Mesothelial cell of epicardium (in vitro differentiated cells): ENCODE data around the gene ORM2. TPM values are rescaled to one million over a fixed set of nuclear protein-coding genes. Genes with fewer than 3 reads are reported as not detected.

Experiments
- DNase-seq, 2 experiments: peaks; one replicate each; pipeline ENCODE4 v3.0.0; 2021; ENCODE audit warnings: low spot score in 2 of 2; ENCODE audit not compliant: unreplicated experiment in 2 of 2
- H3K27ac Mint-ChIP-seq: 2 replicates; pipeline ENCODE4 v1.8.0; 2021; ENCODE audit warnings: mixed read lengths
- H3K27me3 Mint-ChIP-seq: 2 replicates; pipeline ENCODE4 v1.8.0; 2021; ENCODE audit warnings: low read depth, mixed read lengths
- H3K36me3 Mint-ChIP-seq: 2 replicates; pipeline ENCODE4 v1.8.0; 2021; ENCODE audit warnings: mixed read lengths
- H3K4me1 Mint-ChIP-seq: 2 replicates; pipeline ENCODE4 v1.8.0; 2021; ENCODE audit warnings: mixed read lengths
- H3K4me3 Mint-ChIP-seq: 2 replicates; pipeline ENCODE4 v1.8.0; 2021; ENCODE audit warnings: mild to moderate bottlenecking, moderate library complexity, mixed read lengths
- H3K9me3 Mint-ChIP-seq: 2 replicates; pipeline ENCODE4 v1.8.0; 2021; ENCODE audit warnings: mixed read lengths
- CTCF ChIP-seq: fragments of 200-600 bp; sonication (generic); IDR thresholded peaks from one replicate; pipeline ENCODE4 v1.5.0; 2021; ENCODE audit warnings: antibody characterized with exemption; ENCODE audit not compliant: unreplicated experiment
- total RNA-seq: library from RNA; stranded (reverse); gene quantifications from 3 replicates; pipeline ENCODE4 v1.2.1, GENCODE V29; 2021

Gene ORM2
- total RNA-seq, 1 donor from 2014 or later: not detected

DNA sequence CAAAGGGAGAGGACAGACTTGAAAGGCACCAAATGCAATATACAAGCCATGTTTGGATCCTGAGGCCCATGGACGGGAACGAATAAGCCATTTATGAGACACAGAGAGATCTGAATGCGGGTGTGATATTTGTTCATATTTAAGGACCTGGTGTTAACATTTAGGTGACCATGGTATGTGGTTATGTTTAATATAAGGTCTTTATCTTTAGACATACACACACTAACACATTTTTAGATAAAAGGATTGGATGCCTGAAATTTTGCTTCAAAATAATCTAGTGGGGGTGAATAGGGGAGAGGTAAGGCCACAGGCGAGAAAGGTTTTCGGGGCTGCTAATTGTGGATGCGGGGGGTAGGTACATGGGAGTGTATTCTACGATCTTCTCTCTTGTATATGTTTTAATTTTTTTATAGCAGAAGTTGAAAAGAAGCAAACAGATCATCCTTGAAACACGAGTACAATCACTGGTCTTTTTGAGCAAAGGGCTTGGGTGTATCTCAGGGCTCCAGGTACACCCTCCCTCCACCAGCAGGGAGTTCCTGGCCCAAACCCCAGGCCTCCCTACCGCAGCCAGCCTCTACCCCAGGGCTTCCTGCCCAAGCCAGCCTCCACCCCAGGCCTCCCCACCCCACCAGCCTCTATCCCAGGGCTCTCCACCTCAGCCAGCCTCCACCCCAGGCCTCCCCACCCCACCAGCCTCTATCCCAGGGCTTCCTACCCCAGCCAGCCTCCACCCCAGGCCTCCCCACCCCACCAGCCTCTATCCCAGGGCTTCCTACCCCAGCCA, 45.9 kb downstream of the ORM2 start:
- DNase-seq: no peak
- H3K4me1 Mint-ChIP-seq: no peaks in the 10 kb centered on the region
- peaks cover 21% of the 10 kb centered on the region for H3K36me3 Mint-ChIP-seq
- no peaks in the 10 kb centered on the region for H3K9me3 Mint-ChIP-seq
- no peaks in the 10 kb centered on the region for H3K27me3 Mint-ChIP-seq
- TF ChIP-seq CTCF: no peak
- H3K27ac Mint-ChIP-seq: no peak overlapping the region
- no peak overlapping the region for H3K4me3 Mint-ChIP-seq

DNA sequence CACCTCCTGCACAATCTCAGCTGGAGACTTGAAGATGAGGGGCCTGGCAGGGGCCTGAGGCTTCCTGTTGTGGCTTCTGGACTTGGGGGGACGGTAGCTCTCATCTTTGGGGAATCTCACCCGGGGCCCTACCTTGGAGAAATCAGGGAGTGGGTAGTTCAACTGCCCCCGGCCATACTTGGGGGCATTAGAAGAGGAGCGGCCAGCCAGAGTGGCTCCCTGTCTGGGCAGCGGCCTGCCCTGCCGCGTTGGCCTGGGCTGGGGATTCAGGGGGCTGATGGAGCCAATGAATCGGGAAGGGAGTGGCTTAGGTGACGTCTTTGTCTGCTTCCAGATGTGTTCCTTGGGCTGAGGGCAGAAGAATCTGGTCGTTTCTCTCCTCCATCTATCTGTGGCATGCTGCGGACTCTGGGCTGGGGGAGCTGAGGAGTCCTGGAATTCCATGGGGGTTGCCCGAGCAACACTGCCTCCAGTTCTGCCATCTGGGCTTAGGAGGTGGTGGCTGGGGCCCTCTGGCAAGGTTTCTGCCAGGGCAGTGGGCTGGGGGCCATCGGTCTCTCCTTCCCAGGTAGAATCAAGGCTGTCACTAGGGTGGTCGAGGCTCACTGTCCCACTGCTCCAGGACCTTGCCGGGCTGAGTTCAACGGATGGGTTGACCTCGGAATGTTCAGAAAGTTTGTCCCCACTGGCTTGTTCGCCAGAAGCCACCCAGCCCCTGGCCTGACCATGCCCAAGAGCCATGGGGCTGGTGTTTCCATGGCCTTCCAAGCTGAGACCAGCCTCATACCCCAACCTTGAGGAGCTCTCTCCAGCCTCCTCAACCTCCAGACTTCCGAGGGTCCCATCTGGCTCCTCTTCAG, 47.1 kb downstream of the ORM2 start:
- no peak for DNase-seq
- H3K4me1 Mint-ChIP-seq: no peaks in the 10 kb centered on the region
- peaks cover 19% of the 10 kb centered on the region for H3K36me3 Mint-ChIP-seq
- no peaks in the 10 kb centered on the region for H3K27me3 Mint-ChIP-seq
- no peak overlapping the region for H3K27ac Mint-ChIP-seq
- TF ChIP-seq CTCF: no peak
- no peaks in the 10 kb centered on the region for H3K9me3 Mint-ChIP-seq
- H3K4me3 Mint-ChIP-seq: no peak overlapping the region

DNA sequence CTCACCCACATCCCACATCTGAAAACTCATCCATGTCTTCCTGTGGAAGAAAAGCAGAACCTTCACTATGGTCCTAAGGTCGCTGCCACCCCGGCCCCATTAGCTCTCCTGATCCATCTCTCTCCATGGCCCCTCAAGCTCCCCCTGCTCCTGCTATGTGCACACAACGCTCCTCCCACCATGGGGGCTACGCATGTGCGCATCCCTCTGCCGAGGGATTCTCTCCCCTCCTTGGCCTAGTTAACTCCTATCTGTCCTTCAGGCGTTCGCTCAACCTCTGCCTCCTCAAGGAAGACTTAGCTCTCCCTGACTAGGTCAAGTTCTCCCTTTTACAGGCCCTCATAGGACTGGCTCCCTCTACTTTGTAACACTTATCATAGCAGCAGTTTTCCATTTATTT, 48.3 kb downstream of the ORM2 start:
- Mint-ChIP-seq H3K4me1 (no peaks in the 10 kb centered on the region), H3K4me3 (no peak overlapping the region), H3K36me3 (peaks cover 19% of the 10 kb centered on the region), H3K9me3 (no peaks in the 10 kb centered on the region), H3K27ac (no peak overlapping the region), H3K27me3 (no peaks in the 10 kb centered on the region)
- no peak for TF ChIP-seq CTCF
- no peak for DNase-seq

DNA sequence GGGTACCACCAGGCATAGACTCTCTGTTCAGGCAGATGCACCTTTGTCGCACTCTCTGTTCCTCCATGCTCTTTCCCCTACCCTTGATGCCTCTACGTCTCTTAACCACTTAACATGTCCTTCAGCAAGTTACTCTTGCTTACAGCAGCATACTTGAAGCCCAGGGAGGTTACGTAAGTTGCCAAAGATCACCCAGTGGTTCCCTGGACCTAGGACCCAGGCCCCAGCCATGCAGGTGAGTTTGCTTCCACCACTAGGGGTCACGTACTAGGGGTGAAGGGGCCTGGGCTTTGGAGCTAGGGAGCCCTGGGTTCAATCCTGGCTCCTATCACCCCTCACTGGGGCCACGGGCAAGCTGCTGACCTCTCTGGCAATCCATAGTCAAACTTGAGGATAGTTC, 49.2 kb downstream of the ORM2 start:
- no peak for DNase-seq
- Mint-ChIP-seq H3K4me3 (no peak overlapping the region), H3K4me1 (peaks cover 6% of the 10 kb centered on the region), H3K27me3 (no peaks in the 10 kb centered on the region), H3K36me3 (peaks cover 19% of the 10 kb centered on the region), H3K9me3 (no peaks in the 10 kb centered on the region), H3K27ac (no peak overlapping the region)
- TF ChIP-seq CTCF: no peak

Other genes with a start within 250 kb of the ORM2 start
- 3.3 to 5.2 TPM (median 4.7 TPM) in 3 replicates for gene KIF12, start 230.6 kb upstream of the ORM2 start, total RNA-seq
- gene COL27A1, start 174.3 kb upstream of the ORM2 start, total RNA-seq: 126 to 138 TPM (median 129 TPM) in 3 replicates
- not detected in 3 replicates for gene ORM1, start 6.8 kb upstream of the ORM2 start, total RNA-seq
- gene AKNA, start 58.1 kb downstream of the ORM2 start, total RNA-seq: 19.6 to 24.0 TPM (median 23.1 TPM) in 3 replicates
- gene WHRN, start 175.6 kb downstream of the ORM2 start, total RNA-seq: 25.5 to 28.2 TPM (median 27.5 TPM) in 3 replicates